Measurements from ENCODE around the gene KLHL36.

The KLHL36 gene

DNA sequence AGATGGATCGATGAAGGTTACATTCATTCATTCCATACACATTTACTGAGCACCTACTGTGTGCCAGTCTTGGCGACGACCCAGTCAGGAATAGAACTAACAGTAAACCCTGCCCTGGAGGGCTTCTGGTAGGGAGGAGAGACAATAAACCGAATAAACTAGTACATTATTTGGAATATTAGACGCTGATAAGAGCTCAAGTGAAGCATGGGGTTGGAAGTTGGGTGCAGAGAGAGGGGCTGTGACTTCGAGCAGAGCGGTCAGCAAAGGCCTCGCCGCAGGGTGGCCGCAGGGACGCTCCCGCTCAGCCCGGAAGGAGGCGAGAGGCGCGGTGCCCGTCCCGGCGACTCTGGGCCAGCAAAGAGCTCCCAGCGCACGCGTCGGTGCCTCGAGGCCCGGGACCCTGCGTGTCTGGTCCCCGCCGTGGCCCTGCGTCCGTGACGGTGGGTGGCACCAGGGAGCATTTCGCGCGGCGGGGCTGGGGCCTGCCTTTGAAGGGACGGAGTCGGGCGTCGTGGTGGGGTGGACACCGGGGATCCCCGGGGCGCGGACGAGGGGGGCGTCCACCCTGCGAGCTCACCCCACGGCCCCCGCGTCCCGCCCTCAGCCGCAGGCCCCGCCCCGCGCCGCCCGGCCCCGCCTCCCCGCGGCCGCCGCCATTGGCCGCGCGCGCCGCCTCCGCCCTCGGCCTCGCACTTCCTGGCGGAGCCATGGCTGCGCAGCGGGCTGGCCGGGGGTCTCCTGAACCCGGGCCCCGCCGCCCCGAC is at the start of gene KLHL36:
KLHL36 (plus strand) TSS at position 684 of the 767 bp plus-strand sequence. CDS start 2,357 bp downstream, outside the sequence.
- peak; percentile 83 for DNase-seq

- DNase-seq, result peak; percentile 58
Measured at GRCh38 chr16:84599521-84600202, 48.6 kb upstream of the KLHL36 start.

DNA sequence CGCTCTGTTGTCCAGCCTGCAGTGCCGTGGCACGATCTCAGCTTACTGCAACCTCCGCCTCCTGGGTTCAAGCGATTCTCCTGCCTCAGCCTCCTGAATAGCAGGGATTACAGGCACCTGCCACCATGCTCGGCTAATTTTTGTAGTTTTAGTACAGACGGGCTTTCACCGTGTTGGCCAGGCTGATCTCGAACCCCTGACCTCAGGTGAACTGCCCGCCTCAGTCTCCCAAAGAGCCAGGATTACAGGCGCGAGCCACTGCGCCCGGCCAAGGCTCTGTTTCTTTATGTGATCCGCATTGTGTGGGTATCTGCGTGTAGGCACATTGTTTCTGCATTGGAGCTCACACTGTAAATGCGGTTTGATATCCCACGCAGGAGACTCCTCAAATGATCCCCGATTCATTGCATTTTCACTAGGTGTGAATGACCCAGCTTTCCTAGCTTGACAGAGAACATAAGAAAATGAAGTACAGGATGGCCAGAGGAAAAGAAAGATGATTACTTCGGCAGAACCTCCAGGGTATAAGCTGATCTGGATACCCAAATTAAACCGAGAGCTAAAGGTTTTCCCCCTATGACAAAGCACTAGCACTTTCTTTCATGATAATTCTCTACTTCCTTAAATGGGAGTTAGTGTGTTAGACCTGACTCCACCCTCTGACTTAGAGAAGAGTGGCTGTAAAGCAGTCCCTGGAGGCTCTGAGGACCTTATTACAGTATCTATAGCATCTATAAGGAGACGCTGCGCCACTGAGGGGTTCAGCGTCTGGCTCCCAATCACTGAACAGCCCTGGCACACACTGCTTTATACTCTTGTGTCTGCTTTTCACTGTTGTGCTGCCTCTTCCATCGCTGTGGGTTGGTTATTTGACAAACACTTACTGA is 47.7 kb upstream of the KLHL36 start:
- peak; percentile 70 for DNase-seq

GRCh38 chr16:84603140-84603816 is 45.0 kb upstream of the KLHL36 start:
- no peak for DNase-seq

DNA sequence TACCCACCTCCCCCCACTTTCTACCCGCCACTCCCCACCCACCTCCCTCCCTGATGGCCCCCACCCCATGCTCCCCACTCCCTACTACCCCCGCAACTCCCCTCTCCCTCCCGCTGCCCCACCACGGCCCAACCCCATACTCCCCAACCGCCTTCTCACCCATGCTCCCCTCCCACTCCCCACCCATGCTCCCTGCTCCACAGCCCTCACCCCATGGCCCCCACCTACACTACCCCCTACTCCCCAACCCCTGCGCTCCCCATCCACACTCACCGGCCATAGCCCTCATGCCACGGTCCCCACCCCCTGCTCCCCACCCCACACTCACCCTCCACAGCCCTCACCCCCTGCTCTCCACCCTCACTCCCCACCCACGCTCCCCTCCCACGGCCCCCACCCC is 44.4 kb upstream of the KLHL36 start:
- no peak for DNase-seq

- DNase-seq, result no peak
Measured at GRCh38 chr16:84604477-84605013, 43.8 kb upstream of the KLHL36 start.

GRCh38 chr16:84605339-84605848 is 42.9 kb upstream of the KLHL36 start:
- no peak for DNase-seq

GRCh38 chr16:84606081-84606875 is 42.0 kb upstream of the KLHL36 start:
- peak; percentile 49 for DNase-seq

DNA sequence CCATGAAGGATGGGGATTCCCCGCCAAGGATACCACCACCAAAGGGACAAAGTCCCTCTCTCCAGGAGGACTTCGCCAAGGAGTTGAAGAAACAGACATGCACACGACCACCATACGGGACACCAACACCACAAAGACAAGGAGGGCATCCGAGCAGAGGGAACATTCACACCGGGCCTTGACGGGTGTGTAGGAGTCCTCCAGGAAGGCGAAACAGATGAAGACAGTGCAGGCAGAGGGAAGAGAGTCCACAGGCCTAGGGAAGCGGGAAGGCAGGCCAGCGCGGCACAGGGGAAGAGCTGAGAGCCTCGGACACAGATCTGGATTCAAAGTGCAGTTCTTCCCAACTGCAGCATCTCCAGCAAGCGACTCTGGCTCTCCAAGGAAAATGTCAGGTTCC is 41.2 kb upstream of the KLHL36 start:
- DNase-seq, result no peak

DNA sequence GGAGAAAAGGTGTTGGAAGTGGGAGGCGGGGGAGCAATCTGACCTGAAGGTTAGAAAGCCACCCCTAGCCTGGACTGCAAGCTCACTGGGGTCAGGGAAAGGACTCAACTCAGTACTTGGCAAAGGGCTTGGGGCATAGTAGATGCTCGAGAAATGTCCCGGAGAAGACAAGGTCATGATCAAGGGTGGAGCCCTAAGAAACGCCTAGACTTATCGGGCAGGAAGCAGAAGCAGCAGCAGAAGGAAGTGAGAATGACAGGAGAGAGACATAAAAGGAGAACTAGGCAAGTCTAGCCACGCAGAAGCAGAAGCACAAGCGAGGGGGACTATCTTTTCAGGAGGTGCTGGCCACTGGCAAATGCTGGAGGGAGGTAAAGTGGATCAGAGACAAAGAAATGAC is 40.6 kb upstream of the KLHL36 start:
- peak; percentile 56 for DNase-seq

- DNase-seq, result peak; percentile 65
Measured at GRCh38 chr16:84608282-84608681, 40.0 kb upstream of the KLHL36 start.

- DNase-seq, result no peak
Measured at GRCh38 chr16:84609563-84610177, 38.6 kb upstream of the KLHL36 start.

- no peak for DNase-seq
Measured at GRCh38 chr16:84610376-84610775, 37.9 kb upstream of the KLHL36 start.

GRCh38 chr16:84611041-84611440 is 37.3 kb upstream of the KLHL36 start:
- no peak for DNase-seq

- DNase-seq, result no peak
Measured at GRCh38 chr16:84612686-84613085, 35.6 kb upstream of the KLHL36 start.

GRCh38 chr16:84613408-84614072 is 34.8 kb upstream of the KLHL36 start:
- DNase-seq, result no peak

GRCh38 chr16:84614073-84614459 is 34.2 kb upstream of the KLHL36 start:
- DNase-seq, result no peak

DNA sequence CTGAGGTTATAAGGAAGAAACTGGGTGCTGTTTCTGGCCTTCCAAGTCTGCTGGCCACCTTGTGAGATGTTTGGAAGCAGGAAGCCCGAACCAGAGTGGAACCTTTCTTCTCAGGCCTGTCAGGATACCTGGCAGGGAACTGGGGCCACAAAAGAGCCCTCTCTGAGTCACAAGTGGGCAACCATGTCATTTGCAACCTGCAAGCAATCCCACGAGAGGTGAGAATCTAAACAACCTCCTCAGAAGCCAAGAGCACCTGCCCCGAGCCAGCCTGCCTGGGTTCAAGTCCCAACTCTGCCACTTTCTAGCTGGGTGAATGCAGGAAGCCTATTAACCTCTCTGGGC is 33.7 kb upstream of the KLHL36 start:
- DNase-seq, result no peak

DNA sequence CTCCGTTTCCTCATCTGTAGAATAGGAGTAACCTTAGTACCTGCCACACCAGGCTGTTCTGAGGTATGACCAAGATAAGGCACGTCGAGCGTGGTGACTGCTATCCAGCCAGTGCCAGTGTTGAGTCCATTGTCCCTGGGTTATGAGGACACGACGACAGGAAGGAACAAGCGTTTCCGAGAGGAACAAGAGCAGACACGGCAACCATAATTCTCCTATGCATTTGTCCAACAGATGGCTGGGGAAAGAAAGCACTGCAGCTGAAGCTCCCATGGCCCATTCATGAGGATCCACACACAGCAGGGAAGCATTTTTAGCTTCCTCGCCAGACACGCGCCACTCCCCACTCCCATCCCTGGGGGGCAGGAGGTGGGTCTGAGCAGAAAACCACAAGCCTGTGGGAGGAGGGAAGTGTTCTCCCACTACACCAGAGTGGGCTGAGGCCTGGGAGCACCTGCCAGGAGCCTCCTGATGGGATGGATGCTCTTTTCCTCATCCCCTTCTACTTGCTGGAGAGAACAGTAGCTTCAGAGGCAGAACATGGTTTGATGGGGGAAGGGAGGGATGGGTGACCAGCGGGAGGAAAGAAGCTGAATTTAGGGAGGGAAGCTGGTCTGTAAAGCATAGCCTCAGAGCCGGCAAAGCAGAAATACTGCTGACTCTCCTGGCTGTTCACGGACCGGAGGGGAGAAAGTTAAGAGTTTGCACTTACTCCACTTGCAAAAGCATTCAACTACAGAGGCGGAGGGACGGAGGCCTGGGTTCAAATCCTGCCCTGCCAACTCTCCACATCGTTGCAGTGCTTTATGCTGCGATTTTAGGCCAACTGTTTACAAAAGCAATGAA is 33.1 kb upstream of the KLHL36 start:
- no peak for DNase-seq

DNA sequence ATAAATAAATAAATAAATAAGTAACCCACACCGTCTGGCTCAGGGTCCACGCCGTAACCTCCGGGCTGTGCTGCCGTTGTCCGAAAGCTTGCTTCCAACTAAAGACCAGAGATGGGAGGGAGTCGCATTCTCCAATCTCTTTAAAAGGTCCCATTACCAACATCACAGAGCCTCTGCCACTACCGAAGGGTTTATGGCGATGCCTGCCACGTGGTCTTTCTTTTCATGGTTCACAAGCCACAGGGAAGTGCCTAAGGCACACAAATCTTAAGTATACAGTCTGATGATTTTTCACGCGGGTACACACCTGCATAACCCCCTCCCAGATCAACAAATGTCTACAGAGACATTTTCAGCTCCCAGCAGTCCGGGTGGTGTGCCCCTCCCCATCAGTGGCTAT is 31.8 kb upstream of the KLHL36 start:
- DNase-seq, result no peak

All from CD4-positive, alpha-beta T cell treated with Interleukin-12 subunit alpha and Interleukin-12 subunit beta, for 1 hour (primary cell).